ENCODE data around the gene VMO1. TPM values are rescaled to one million over a fixed set of nuclear protein-coding genes. Genes with fewer than 3 reads are reported as not detected.

The VMO1 gene
- polyA plus RNA-seq, 1 donor from 2014 or later: 1.6 TPM

DNA sequence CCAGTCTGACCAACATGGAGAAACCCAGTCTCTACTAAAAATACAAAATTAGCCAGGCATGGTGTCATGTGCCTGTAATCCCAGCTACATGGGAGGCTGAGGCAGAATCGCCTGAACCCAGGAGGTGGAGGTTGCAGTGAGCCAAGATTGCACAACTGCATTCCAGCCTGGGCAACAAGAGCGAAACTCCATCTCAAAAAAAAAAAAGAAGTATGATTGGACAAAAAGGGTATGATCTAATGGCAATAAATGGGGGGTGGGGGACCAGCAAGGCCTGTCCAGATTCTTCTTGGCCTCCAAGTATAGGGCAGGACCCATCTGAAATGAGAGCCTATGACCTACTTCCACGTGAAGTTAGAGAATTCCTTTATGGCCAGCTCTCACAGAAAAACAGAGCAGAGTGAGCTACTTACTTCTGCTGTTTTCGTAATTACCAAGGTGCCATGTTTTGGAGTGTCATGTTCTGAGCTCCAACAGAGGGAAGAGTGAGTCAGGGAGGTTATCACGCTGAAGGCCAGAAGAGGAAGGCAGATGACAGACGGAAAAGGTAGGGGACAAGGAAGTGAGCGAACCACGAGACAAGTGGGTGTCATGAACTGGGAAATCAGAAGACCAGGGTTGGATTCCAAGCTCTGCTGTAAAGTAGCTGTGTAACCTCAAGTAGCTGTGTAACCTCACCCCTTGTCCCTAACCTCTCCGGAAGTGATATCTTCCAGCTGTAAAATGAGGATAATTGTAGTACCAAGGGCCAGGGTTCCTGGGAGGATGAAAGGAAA, 50.1 kb downstream of the VMO1 start:
- H3K27ac ChIP-seq (ENCODE audit: low read length): no peak overlapping the region
- H2AFZ ChIP-seq (ENCODE audit: low read depth, low read length): no peak overlapping the region
- H3K4me3 ChIP-seq (ENCODE audit: low read length): no peak overlapping the region
- TF ChIP-seq TAF1 (IDR thresholded peaks at IDR 0.05; ENCODE audit: low read depth): no peak
- no peaks in the 10 kb centered on the region for H3K9me3 ChIP-seq (ENCODE audit: low read length)
- H3K4me2 ChIP-seq (ENCODE audit: low read length): no peak overlapping the region
- H4K20me1 ChIP-seq (ENCODE audit: insufficient read depth): no peaks in the 10 kb centered on the region
- peaks cover 44% of the 10 kb centered on the region for H3K27me3 ChIP-seq (ENCODE audit: insufficient read depth, low read depth, low read length)
- H3K9ac ChIP-seq (ENCODE audit: low read length): no peak overlapping the region
- no peaks in the 10 kb centered on the region for H3K79me2 ChIP-seq (replicated peaks; ENCODE audit: insufficient read depth, low read length)
- H3K9me2 ChIP-seq (ENCODE audit: insufficient read depth, low read length): no peaks in the 10 kb centered on the region
- H3K36me3 ChIP-seq (ENCODE audit: insufficient read depth, low read length): no peaks in the 10 kb centered on the region
- no peaks in the 10 kb centered on the region for H3F3A ChIP-seq (ENCODE audit: insufficient read depth, low read length, poor library complexity, severe bottlenecking)

Other genes with a start within 250 kb of the VMO1 start
- 15.6 and 21.0 TPM in 2 replicates for gene MYBBP1A, start 231.0 kb downstream of the VMO1 start, polyA plus RNA-seq
- gene GGT6, start 225.8 kb downstream of the VMO1 start, polyA plus RNA-seq: not detected in 2 replicates
- 0.54 and 0.81 TPM in 2 replicates for gene SMTNL2, start 201.8 kb downstream of the VMO1 start, polyA plus RNA-seq
- 0.12 and 0.16 TPM in 2 replicates for gene ALOX15, start 144.7 kb downstream of the VMO1 start, polyA plus RNA-seq
- 15.9 and 24.7 TPM in 2 replicates for gene PELP1, start 82.2 kb downstream of the VMO1 start, polyA plus RNA-seq
- 28.3 and 34.1 TPM in 2 replicates for gene ARRB2, start 75.7 kb downstream of the VMO1 start, polyA plus RNA-seq
- 17.2 and 20.5 TPM in 2 replicates for gene MED11, start 54.9 kb downstream of the VMO1 start, polyA plus RNA-seq
- not detected in 2 replicates for gene ZMYND15, start 46.5 kb downstream of the VMO1 start, polyA plus RNA-seq
- not detected in 2 replicates for gene CXCL16, start 46.4 kb downstream of the VMO1 start, polyA plus RNA-seq
- gene TM4SF5, start 14.5 kb downstream of the VMO1 start, polyA plus RNA-seq: not detected in 2 replicates
- gene GLTPD2, start 2.6 kb upstream of the VMO1 start, polyA plus RNA-seq: 2.6 TPM in 1 of 2 replicates, not detected in the other
- 175 and 194 TPM in 2 replicates for gene PSMB6, start 9.8 kb upstream of the VMO1 start, polyA plus RNA-seq
- gene PLD2, start 20.8 kb upstream of the VMO1 start, polyA plus RNA-seq: 2.0 and 3.9 TPM in 2 replicates
- 38.1 and 51.4 TPM in 2 replicates for gene MINK1, start 47.0 kb upstream of the VMO1 start, polyA plus RNA-seq
- 0.45 and 2.1 TPM in 2 replicates for gene C17orf107, start 113.2 kb upstream of the VMO1 start, polyA plus RNA-seq
- gene CHRNE, start 116.7 kb upstream of the VMO1 start, polyA plus RNA-seq: 0.25 TPM in 1 of 2 replicates, not detected in the other
- not detected in 2 replicates for gene GP1BA, start 145.9 kb upstream of the VMO1 start, polyA plus RNA-seq
- 140 and 172 TPM in 2 replicates for gene SLC25A11, start 153.7 kb upstream of the VMO1 start, polyA plus RNA-seq
- gene RNF167, start 153.9 kb upstream of the VMO1 start, polyA plus RNA-seq: 52.5 and 64.1 TPM in 2 replicates
- gene PFN1, start 162.2 kb upstream of the VMO1 start, polyA plus RNA-seq: 145 and 230 TPM in 2 replicates
- gene ENO3, start 164.8 kb upstream of the VMO1 start, polyA plus RNA-seq: 0.54 and 2.3 TPM in 2 replicates
- gene SPAG7, start 181.5 kb upstream of the VMO1 start, polyA plus RNA-seq: 66.4 and 67.7 TPM in 2 replicates
- 3.7 and 7.3 TPM in 2 replicates for gene CAMTA2, start 201.3 kb upstream of the VMO1 start, polyA plus RNA-seq
- gene INCA1, start 211.2 kb upstream of the VMO1 start, polyA plus RNA-seq: 0.38 TPM in 1 of 2 replicates, not detected in the other
- 7.7 and 8.3 TPM in 2 replicates for gene KIF1C, start 211.6 kb upstream of the VMO1 start, polyA plus RNA-seq
- gene SLC52A1, start 249.1 kb upstream of the VMO1 start, polyA plus RNA-seq: not detected in 2 replicates